ENCODE data around the gene GGCX. TPM values are rescaled to one million over a fixed set of nuclear protein-coding genes. Genes with fewer than 3 reads are reported as not detected.
A peak's percentile ranks its signal among the peaks of the same experiment; 100 is the strongest.

GGCX gene
- total and polyA plus RNA-seq, 2 of the 4 experiments (the other 2 are of a cell fraction): 35.0 to 39.4 TPM

- Histone ChIP-seq H3K4ac (ENCODE audit: low read depth, low read length) (no peak overlapping the region), H3K23ac (ENCODE audit: low read depth, low read length) (no peak overlapping the region), H3K4me1 (ENCODE audit: control insufficient read depth, insufficient read depth, low read length) (peaks cover 3% of the 10 kb centered on the region; the same call in 1 of the 2 replicates), H2BK5ac (ENCODE audit: low read depth, low read length, poor library complexity, severe bottlenecking) (no peak overlapping the region), H3K14ac (replicated peaks; ENCODE audit: low read depth, low read length) (no peak overlapping the region), H3K79me1 (ENCODE audit: low read depth in 1 of 2, low read length in 2 of 2) (peaks cover 5 to 21% of the 10 kb centered on the region in 2 experiments), H2BK15ac (ENCODE audit: low read depth, low read length) (no peak overlapping the region), H3K4me2 (ENCODE audit: low read depth, low read length) (no peak overlapping the region), H2BK20ac (ENCODE audit: low read depth, low read length) (no peak overlapping the region), H3K56ac (ENCODE audit: extremely low read depth, insufficient read depth, low read length) (no peak overlapping the region), H3K9me1 (ENCODE audit: insufficient read depth, low read length) (no peaks in the 10 kb centered on the region), H2BK120ac (ENCODE audit: low read depth, low read length) (no peak overlapping the region), H4K20me1 (ENCODE audit: insufficient read depth, low read length) (no peaks in the 10 kb centered on the region), H2AK9ac (replicated peaks; ENCODE audit: low read depth, low read length, poor library complexity) (no peak overlapping the region), H3K4me3 (ENCODE audit: insufficient read depth, low read depth, low read length) (no peak overlapping the region), H4K5ac (ENCODE audit: low read depth, low read length) (no peak overlapping the region), H2AFZ (replicated peaks; ENCODE audit: low read length, poor library complexity) (no peak overlapping the region), H3K9me3 (ENCODE audit: control insufficient read depth, insufficient read depth, low read length) (no peaks in the 10 kb centered on the region), H3K18ac (ENCODE audit: low read depth, low read length) (no peak overlapping the region), H3K27ac (ENCODE audit: insufficient read depth, low read length) (no peak overlapping the region), H3K27me3 (ENCODE audit: control insufficient read depth, insufficient read depth, low read length) (no peaks in the 10 kb centered on the region), H3K9ac (ENCODE audit: low read depth, low read length) (no peak overlapping the region), H4K8ac (ENCODE audit: low read depth in 2 of 2, low read length in 2 of 2) (no peak overlapping the region), H3K36me3 (ENCODE audit: control insufficient read depth, insufficient read depth, low read length) (no peaks in the 10 kb centered on the region), H4K91ac (ENCODE audit: insufficient read depth, low read depth, low read length) (no peak overlapping the region), H2AK5ac (ENCODE audit: low read depth, low read length) (no peak overlapping the region)
- BruUV-seq (replicated peaks): no TSS peak
- intact Hi-C loops (cut with micrococcal nuclease) (loop anchor here (5.0 kb wide), 1 partner anchor 38 kb away; the partner anchor contains the start of gene TMEM150A), dilution Hi-C loops (cut with HindIII; ENCODE audit: low sequenced_read_pairs, unreplicated experiment) (no loop called here), in situ Hi-C loops (cut with MboI; ENCODE audit: low sequenced_read_pairs) (no loop called here)
- WGBS, 2 experiments (ENCODE audit: extremely low coverage in 2 of 2, insufficient read length in 1 of 2): no CpG with 5 or more reads among the region's 5 CpGs
- ChIA-PET CTCF (interaction anchor here (0.7 kb wide), 1 partner anchor 140 kb away, joined by 3 read pairs; no protein-coding TSS in a partner anchor), POLR2A (ENCODE audit: unreplicated experiment) (interaction anchor here (0.6 kb wide), 1 partner anchor 245 kb away, joined by 4 read pairs; no protein-coding TSS in a partner anchor)
- ATAC-seq (ENCODE audit: low read depth) (no peak), DNase-seq (no peak)
- peak; percentile 12; the same call in 1 of the 2 replicates for TF ChIP-seq CEBPB (IDR thresholded peaks at IDR 0.05; ENCODE audit: low read depth, low read length)
- no peak for TF ChIP-seq MXI1 (IDR thresholded peaks at IDR 0.05; ENCODE audit: borderline replicate concordance, low read depth, low read length)
These were observed 2.9 kb upstream of the GGCX start for GRCh38 chr2:85564144-85564563.

All from IMR-90 (cell line).